Panc1 (cell line): ENCODE data around the gene RNF41.

Experiments used
- CTCF ChIP-seq: fragments of 450-650 bp; IDR thresholded peaks from 2 replicates; pipeline ENCODE4 v1.5.1; 2017; ENCODE audit warnings: mild to moderate bottlenecking
- POLR2AphosphoS5 ChIP-seq: IDR thresholded peaks from 2 replicates; pipeline ENCODE4 v1.6.1; 2012; ENCODE audit warnings: mild to moderate bottlenecking, low read depth, low read length, moderate library complexity
- SIN3A ChIP-seq: IDR thresholded peaks from 2 replicates; pipeline ENCODE4 v1.6.1; 2012; ENCODE audit warnings: low read depth, mild to moderate bottlenecking, low read length, moderate library complexity, borderline replicate concordance; ENCODE audit not compliant: insufficient read depth
- TCF7L2 ChIP-seq: IDR thresholded peaks from 2 replicates; pipeline ENCODE4 v1.6.1; 2011; ENCODE audit warnings: mild to moderate bottlenecking, low read depth, low read length, inconsistent platforms

- TF ChIP-seq POLR2AphosphoS5 (peak; percentile 88), CTCF (peak; percentile 79), SIN3A (0 out of 2 replicates have a peak, but pooled peaks have one; percentile 44), TCF7L2 (no peak)
Measured at GRCh38 chr12:56266693-56267442, 45.1 kb upstream of the RNF41 start, which contains the start of gene COQ10A.
